Stimulated activated CD4-positive, alpha-beta T cell treated with anti-CD3 and anti-CD28 coated beads, TNF-alpha, amount 100 ng/mL, for 4 hours (primary cell): ENCODE data around the gene TULP4.

ENCODE experiments used
- DNase-seq, 3 experiments: peaks; one replicate each; pipeline ENCODE4 v3.0.0-alpha.2; 2020; ENCODE audit warnings: low read depth in 3 of 3

Gene TULP4, protein sequence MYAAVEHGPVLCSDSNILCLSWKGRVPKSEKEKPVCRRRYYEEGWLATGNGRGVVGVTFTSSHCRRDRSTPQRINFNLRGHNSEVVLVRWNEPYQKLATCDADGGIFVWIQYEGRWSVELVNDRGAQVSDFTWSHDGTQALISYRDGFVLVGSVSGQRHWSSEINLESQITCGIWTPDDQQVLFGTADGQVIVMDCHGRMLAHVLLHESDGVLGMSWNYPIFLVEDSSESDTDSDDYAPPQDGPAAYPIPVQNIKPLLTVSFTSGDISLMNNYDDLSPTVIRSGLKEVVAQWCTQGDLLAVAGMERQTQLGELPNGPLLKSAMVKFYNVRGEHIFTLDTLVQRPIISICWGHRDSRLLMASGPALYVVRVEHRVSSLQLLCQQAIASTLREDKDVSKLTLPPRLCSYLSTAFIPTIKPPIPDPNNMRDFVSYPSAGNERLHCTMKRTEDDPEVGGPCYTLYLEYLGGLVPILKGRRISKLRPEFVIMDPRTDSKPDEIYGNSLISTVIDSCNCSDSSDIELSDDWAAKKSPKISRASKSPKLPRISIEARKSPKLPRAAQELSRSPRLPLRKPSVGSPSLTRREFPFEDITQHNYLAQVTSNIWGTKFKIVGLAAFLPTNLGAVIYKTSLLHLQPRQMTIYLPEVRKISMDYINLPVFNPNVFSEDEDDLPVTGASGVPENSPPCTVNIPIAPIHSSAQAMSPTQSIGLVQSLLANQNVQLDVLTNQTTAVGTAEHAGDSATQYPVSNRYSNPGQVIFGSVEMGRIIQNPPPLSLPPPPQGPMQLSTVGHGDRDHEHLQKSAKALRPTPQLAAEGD (N-terminal part only)

GRCh38 chr6:158312165-158312564, at the start of gene TULP4:
TULP4 (plus strand) TSS chr6:158312465; CDS start chr6:158314017, 1,552 bp downstream.
- no peak for DNase-seq

DNA sequence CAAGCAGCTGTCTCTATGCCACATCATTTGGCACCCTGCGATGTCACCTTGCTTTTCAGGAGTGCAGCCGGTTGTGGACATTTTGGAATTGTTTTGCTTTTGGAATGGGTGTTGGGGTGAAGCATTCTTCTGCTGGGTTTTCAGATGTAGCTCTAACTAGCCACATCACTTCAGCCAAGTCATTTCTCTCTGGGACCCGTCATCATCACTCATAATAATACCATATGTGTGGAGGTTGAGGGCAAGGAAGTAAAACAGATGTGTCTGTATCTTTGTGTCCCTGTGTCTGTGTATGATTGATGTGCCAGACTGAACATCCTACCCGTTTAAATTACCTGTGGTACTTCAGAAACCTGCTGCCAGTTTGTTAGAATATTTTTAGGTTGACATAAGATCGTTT, 49.5 kb upstream of the TULP4 start:
- DNase-seq = no peak

DNA sequence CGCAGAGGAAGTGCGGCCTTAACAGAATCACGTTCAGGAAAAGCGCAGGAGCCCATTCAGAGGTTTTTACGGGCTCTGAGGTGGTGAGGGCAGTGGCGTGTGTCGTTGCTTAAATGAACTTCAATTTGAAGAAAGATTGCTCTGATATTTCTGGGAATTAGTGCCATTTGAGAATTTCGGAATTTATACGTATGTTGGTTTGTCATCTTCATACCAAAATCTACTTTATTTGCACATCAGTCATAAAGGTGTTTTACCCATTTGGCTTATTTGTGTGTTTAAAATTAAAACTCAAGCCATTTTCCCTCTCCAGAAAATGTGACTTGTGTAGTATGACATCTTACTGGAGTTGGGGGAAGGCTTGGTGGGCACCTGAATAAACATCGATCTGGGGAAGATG, 48.1 kb upstream of the TULP4 start:
- no peak for DNase-seq

- no peak for DNase-seq
Observed at GRCh38 chr6:158266131-158266530, 46.1 kb upstream of the TULP4 start.

GRCh38 chr6:158268361-158269147, 43.7 kb upstream of the TULP4 start:
- DNase-seq = no peak

DNA sequence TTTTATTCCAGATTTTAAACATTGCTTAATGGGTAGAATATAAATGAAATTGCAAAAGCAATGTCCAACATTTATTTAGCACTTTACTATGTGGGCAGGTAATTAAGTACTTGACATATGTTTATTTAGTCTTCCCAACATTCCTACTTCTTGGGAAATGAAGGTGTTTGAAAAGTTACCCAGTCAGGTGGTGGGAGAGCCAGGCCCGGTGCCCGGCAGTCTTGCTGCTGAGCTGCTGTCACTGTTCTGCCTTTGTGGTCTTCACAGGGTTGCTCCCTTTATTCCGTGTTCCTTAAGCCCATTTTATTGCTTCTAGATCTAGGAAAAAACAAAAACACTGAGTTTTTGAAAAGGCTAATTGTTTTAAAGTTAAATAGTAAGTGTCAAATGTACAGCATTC, 42.6 kb upstream of the TULP4 start:
- no peak for DNase-seq

DNA sequence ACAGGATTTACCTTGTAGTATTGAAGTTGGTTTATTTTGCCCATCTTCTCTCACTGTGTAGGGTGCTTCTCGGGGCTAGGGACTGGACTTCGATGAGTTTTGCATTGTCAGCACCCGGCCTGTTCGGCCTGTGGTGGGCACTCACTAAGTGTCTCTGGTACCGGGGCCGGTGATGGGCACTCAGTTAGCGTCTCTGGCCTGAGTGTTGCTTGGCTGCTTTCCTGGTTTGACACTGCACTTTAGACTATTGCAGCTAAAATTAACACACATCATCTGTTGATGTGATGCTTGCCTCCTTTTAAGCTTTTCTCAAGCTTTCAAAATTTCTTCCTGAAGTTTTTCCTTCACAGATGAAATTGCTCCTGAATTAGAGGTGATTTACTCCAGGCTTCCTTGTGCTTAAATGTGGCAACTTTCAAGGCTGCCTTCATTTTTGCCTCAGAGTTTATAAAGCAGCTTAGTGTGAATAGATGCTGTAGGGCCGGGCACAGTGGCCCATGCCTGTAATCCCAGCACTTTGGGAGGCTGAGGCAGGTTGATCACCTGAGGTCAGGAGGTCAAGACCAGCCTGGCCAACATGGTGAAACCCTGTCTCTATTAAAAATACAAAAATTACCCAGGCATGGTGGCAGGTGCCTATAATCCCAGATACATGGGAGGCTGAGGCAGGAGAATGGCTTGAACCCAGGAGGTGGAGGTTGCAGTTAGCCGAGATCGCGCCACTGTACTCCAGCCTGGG, 41.7 kb upstream of the TULP4 start:
- no peak for DNase-seq

DNA sequence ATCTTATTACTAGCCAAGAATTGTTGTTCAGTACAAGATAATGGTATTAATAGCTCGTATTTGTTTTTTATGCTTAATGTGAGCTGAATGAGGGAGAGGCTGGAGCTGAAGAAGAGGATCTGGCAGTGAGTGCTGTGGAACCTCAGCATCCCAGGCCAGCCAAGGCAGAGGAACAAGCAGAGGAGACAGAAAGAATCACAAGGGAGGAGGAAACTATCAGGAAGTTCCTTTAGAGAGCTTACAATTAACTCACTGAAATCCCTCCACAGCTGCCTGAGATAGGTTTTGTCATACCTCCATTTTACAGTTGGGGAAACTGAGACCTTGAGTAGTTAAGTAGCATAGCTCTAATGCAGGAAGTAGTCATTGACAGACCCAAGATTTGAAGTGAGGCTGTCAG, 39.9 kb upstream of the TULP4 start:
- DNase-seq = no peak

DNA sequence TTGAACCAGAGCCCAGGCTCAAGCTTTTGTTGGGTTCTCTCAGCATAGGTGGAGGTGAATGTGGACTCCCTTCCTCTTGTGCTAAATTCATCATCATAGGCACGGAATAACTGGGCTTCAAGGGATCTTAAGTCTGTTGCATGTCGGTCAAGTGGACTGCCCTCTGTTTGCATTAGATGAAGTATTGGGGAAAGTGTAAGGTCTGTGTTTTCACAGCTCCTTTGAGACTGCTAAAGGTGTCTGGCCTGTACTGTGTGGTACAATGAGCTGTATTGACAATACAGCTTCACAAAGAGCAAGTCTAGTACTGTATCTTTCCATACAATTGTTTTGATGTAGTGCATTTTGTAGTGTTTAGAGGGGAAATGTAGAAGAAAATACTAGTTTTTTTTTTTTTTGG, 34.3 kb upstream of the TULP4 start:
- no peak for DNase-seq

GRCh38 chr6:158279615-158280014, 32.6 kb upstream of the TULP4 start:
- DNase-seq = no peak

DNA sequence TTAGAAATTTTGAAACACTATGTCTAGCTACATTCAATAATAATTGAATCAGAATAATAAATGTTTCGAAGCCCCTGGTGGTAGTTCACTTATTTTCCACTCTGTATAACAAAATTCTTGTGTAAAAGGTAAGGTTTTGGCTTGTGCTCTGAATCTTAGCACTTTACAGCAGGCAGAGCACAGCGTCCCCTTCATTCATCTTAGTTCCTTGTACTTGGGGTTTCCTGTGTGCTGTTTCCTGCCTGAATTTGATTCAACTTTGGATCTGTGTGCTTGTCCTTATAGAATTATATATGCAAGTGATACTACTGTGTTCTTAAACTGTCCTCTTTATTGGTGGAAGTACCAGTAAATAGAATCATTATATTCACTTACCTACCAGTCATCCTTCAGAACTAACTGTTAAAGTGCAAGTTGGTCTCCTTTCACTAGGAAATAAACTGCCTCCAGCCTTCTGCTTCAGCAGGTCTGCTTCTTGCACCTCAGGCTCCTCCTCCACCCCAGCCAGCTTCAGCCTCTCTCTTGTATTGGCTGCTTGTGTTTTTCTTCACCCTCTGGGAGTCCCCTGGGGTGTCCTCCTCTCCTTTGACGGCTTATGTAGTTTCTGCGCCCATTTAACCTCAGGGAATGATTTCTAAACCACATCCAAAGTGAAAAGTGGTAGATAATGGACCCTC, 28.8 kb upstream of the TULP4 start:
- no peak for DNase-seq

DNA sequence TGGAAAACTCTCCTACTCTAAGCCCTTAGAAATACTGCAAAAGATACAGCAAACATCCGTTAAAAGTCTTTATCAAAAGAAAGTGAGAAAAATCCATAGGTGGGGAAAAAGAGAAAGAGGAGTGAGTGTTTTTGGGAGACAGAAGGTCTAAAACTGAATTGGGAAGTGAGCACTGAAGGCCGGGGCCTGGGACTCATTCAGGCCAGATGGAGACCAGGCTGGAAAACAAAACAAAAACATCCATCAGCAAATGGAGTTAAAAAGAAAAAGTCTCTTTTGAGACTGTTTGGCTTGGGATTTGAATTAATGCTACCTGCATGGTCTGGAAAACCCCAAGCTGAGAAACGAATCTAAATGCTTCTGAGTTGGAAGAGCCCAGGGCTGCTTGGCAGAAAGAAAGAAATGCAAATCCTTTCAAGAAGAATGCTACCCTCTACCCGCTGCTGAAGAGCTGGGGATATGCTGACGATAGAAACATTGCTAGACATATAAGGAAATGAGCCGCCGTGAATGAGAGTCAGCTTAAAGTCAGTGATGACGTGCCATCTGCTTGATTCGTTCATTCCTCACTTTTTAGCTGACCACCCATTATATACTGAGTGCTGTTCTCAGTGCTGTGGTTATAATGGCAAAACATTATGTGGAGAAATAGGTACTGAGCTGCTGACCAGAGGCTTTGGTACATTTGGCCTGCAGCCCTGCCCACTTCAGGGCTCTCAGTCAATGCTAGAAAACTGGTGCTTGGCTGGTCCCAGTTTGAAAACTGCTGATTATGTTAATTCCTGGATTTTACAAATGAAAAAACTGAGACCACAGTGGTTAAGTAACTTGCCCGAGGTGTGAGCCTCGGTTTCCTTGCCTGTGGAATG, 28.0 kb upstream of the TULP4 start:
- DNase-seq = no peak

DNA sequence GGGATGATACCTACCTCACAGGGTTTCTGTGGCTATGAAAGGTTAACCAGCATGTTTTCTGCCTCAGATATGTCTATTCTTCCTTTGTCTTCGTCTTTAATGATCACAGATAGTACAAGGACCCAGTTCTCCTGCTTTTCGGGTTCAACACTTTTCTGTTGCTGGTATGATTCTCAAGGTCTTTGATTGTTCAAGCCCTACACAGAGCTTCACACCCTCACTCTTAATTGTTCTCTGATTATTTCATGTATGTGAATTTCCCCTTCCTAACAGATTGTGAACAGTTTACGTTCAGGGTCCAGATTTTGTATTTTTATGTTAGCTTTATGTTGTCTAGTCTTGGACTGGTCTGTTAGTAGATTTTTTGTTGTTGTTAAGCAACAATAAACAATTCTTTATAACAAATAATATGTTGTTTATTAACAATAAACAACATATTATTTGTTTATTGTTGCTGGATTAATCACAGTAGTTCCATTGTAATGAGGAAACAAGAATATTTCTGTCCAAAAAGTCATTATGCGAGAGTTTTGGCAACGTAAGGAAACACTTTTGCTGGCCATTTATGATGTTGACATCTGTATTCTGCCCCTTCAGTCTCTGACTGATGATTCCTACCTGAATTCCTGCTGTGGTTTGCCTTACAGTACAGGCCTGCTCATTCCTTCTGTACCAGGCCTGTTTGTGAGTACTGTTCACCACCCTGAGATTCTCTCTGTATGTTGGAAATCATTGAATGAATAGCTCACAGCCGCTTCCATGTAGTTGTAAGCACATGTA, 27.2 kb upstream of the TULP4 start:
- no peak for DNase-seq

DNA sequence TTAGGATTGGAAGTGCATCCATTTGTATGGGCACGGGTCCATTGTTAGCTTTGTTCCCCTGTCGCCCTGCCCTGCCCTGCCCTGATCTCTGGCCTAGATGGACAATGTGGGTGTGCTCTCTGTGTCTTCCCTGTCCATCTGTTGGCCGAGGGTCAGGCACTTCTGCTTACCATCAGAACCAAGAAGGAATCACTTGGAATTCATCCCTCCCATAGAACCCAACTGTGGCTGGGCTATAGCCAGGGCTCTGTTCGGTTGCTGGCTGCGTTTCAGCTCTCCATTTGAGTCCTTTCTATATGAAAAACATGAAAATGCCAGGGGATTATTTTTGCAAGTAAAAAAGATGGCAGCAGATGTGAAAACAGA, 26.6 kb upstream of the TULP4 start:
- no peak for DNase-seq

DNA sequence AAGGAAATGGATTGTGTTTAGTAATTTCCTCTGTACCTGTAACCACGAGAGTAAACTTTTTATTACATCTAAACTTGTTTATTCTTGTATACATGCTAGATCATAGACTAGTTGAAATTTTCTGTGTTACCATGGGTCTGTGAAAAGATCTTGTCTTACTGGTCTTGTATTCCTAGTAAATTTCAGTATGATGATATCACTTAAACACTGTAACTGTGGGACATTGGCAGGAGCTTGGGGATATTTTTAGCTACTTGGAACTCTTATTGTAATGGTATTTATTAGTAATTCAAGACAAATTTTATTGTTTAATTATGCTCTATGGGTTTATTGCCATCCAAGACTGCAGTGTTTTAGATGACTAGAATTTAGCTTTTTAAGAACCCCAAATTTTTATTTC, 25.9 kb upstream of the TULP4 start:
- DNase-seq = no peak

DNA sequence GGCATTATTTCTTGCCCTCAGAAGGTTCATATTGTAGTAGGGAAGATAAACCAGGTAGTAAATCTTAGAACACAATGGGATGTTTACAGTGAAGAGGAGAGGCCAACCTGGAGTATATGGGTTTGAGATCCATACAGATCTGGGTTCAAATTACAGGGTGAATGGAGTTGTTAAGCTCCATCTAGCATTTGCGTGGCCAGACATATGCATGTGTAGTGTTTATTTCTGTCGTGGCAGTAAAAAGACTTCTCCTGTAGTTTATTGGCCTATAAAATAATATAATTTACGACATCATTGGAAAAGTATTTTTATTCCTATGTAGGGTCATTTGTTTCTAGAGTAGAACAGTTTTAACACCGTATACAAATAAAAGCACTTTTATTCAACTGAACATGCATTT, 25.2 kb upstream of the TULP4 start:
- no peak for DNase-seq

GRCh38 chr6:158290040-158290439, 22.2 kb upstream of the TULP4 start:
- no peak for DNase-seq

GRCh38 chr6:158290659-158291058, 21.6 kb upstream of the TULP4 start:
- peak in 2 of 3 experiments; percentile 18 to 27 for DNase-seq

GRCh38 chr6:158292016-158292415, 20.2 kb upstream of the TULP4 start:
- DNase-seq = no peak
